T-helper 2 cell (primary cell): ENCODE measurements around the gene UPF3A.
"Not testable (repeated sequence)": the region's sequence is repeated elsewhere in the genome, so short reads cannot be mapped to it uniquely, and the experiment has no call there.

Experiments
- DNase-seq, 5 experiments: peaks; one replicate each; pipeline versions ENCODE4 v3.0.0 to v3.0.0-alpha.2; 2012 to 2022
- total RNA-seq, 2 donors: gene quantifications; one replicate each; lab custom pipeline; 2026; lab: John Stamatoyannopoulos, UW

UPF3A gene
- 29.0 to 40.3 reads per million in 2 donors for total RNA-seq

- DNase-seq = peak; percentile 77 to 97 (median 82)
Measured at GRCh38 chr13:114281351-114282040, at the start of gene UPF3A. UPF3A (plus strand) TSS chr13:114281601; CDS start chr13:114281640, 39 bp downstream.

- no peak for DNase-seq
Measured at GRCh38 chr13:114231886-114232285, 49.5 kb upstream of the UPF3A start.

GRCh38 chr13:114234266-114234644 lies 47.1 kb upstream of the UPF3A start:
- no peak for DNase-seq

- DNase-seq = peak; percentile 47 to 91 (median 60)
Measured at GRCh38 chr13:114234645-114235421, 46.6 kb upstream of the UPF3A start, which contains the start of gene CDC16. CDC16 (plus strand) TSS chr13:114234897; CDS start chr13:114235085, 188 bp downstream.

GRCh38 chr13:114235697-114236096 lies 45.7 kb upstream of the UPF3A start:
- no peak for DNase-seq

GRCh38 chr13:114236227-114236626 lies 45.2 kb upstream of the UPF3A start:
- DNase-seq = no peak

GRCh38 chr13:114237415-114238112 lies 43.8 kb upstream of the UPF3A start:
- no peak for DNase-seq

- no peak for DNase-seq
Measured at GRCh38 chr13:114241918-114242317, 39.5 kb upstream of the UPF3A start.

- no peak for DNase-seq
Measured at GRCh38 chr13:114243971-114244370, 37.4 kb upstream of the UPF3A start.

GRCh38 chr13:114244637-114245036 lies 36.8 kb upstream of the UPF3A start:
- DNase-seq = peak in 1 of 5 experiments; percentile 27

- DNase-seq = no peak
Measured at GRCh38 chr13:114248011-114248410, 33.4 kb upstream of the UPF3A start.

- DNase-seq = peak in 1 of 5 experiments; percentile 10
Measured at GRCh38 chr13:114249077-114249476, 32.3 kb upstream of the UPF3A start.

- not testable (repeated sequence) for DNase-seq
Measured at GRCh38 chr13:114251639-114252440, 29.6 kb upstream of the UPF3A start.

- no peak for DNase-seq
Measured at GRCh38 chr13:114256547-114256946, 24.9 kb upstream of the UPF3A start.

- no peak for DNase-seq
Measured at GRCh38 chr13:114257014-114257413, 24.4 kb upstream of the UPF3A start.

- DNase-seq = no peak
Measured at GRCh38 chr13:114258589-114258988, 22.8 kb upstream of the UPF3A start.

GRCh38 chr13:114259374-114259773 lies 22.0 kb upstream of the UPF3A start:
- no peak for DNase-seq

GRCh38 chr13:114259974-114260373 lies 21.4 kb upstream of the UPF3A start:
- DNase-seq = no peak

- DNase-seq = no peak
Measured at GRCh38 chr13:114260814-114261213, 20.6 kb upstream of the UPF3A start.

GRCh38 chr13:114261328-114261965 lies 20.0 kb upstream of the UPF3A start:
- DNase-seq = no peak

- peak in 2 of 5 experiments; percentile 69 to 75 for DNase-seq
Measured at GRCh38 chr13:114263578-114263977, 17.8 kb upstream of the UPF3A start.

GRCh38 chr13:114264313-114264712 lies 17.1 kb upstream of the UPF3A start:
- not testable (repeated sequence) for DNase-seq
